NCI-H146 treated with DMSO at 0.1 percent for 48 hours (cell line): Measurements from ENCODE around the gene PRMT1.
"Not testable (repeated sequence)": the region's sequence is repeated elsewhere in the genome, so short reads cannot be mapped to it uniquely, and the experiment has no call there.

Experiments used
- DNase-seq: peaks from one replicate; lab custom pipeline; 2025; ENCODE audit not compliant: unreplicated experiment; lab: John Stamatoyannopoulos, UW

Gene PRMT1

GRCh38 chr19:49677231-49677900 is at the start of gene PRMT1:
PRMT1 (plus strand) TSS chr19:49677271; CDS start chr19:49677281, 10 bp downstream.
- peak; percentile 45 for DNase-seq

- no peak for DNase-seq
These were observed 47.4 kb upstream of the PRMT1 start for GRCh38 chr19:49629659-49630058.

GRCh38 chr19:49631014-49631588 is 46.0 kb upstream of the PRMT1 start:
- DNase-seq: no peak

- no peak for DNase-seq
These were observed 45.4 kb upstream of the PRMT1 start for GRCh38 chr19:49631610-49632192.

- no peak for DNase-seq
These were observed 44.5 kb upstream of the PRMT1 start for GRCh38 chr19:49632576-49632975.

GRCh38 chr19:49633273-49633672 is 43.8 kb upstream of the PRMT1 start:
- not testable (repeated sequence) for DNase-seq

DNA sequence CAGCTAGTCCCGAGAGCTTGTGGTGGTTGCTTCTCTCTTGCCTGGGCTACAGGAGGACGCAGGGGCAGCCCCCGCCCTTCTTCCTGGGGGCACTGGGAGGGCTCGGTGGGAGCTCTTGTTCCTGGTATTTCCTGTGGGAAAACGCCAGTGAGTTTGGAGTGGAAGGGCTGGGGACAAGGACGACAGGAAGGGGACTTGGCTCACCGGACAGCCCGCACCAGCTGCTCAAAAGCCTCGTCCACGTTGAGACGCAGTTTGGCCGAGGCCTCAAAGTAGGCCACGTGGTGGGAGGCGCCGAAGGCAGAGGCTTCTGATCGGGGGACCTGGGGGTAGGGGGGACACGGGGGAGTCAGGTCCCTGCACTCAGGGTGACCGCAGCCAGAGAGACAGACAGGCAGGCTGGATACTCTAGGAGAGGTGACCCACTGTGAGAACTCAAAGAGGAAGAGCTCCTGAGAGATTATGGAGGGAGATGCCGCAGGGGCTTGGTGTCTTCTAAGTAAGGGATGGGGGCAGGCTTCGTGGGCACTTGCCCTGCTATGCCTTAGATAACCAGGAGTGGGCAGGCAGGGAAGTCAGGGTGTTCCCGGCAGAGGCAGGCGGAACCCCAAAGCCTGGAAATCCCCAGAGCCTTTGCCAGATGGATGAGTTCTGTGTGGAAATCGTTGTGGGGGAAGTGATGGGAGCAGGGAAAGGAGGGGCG is 41.4 kb upstream of the PRMT1 start:
- DNase-seq: no peak

DNA sequence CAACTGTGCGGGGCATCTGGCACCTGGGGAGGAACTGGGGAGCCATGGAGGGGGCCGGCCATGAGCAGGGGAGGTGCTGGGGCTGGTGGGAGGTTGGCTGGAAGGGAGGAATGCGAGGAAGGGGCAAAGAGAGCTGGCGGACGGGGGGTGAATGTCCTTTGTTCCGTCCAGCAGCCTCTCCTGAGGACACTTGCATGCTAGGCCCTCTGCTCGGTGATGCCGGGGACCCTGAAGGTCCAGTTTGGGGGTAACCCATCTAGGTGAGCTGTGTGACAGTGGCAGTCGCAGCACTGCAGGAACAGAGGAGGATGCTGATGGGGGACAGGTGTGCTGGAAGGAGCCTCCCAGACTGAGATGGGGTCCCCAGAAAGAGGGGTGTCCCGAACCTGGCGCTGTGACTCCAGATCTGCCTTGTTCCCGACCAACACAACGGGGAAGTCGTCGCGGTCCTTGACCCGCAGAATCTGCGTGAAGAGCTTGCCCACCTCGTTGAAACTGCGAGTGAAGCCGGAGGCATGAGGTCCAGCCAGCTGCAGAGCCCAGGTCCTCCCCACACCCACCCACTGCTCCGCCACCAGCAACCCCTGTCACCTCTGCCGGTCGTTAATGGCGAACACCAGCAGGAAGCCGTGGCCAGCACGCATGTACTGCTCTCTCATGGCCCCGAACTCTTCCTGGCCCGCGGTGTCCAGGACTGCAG is 40.7 kb upstream of the PRMT1 start:
- DNase-seq: peak; percentile 21

DNA sequence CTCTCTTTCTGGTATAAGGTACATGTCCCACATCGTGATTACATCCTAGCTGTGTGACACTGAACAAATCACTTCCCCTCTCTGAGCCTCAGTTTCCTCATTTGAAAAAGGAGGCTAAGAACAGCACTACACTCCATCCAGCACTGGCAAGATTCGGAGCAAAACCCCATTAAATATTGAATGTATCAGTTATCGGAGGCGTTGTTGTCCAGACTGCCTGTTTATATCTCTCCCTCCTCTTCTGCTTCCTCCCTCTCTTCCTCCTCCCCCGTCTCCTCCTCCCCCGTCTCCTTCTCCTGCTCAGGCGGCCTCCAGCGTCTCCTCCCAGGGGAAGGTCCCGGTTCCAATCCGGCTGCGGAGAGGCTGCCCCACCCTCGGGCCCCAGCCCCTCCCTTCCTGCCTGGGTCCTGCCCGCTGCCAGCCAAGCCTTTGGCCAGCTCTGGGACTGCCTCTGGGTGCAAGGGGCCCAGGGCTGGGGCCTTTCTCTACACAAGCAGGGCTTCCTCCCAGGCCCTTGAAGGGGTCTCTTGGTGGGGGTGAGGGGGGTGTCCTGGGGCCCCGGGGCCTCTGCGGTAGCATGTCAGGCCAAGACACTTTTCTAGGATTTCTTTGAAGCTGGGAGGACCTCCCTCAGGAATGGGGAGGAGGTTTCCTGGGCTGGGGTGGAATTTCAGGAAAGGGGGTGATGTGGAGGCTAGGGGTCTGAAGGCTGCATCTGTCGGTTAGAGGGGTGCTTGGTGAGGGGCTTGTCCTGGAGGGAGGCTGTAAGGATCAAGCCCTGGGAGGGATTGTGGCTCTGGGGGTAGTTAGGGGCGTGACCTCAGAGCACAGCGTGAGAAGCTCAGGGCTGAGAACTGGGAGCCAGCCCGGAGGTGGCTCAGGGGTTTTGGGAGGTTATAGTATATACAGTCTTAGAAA is 39.0 kb upstream of the PRMT1 start:
- DNase-seq: no peak

GRCh38 chr19:49639401-49640112 is 37.5 kb upstream of the PRMT1 start:
- DNase-seq: no peak

- DNase-seq: peak; percentile 100
These were observed 36.8 kb upstream of the PRMT1 start, which contains the start of gene RRAS for GRCh38 chr19:49640113-49640898. RRAS (minus strand) TSS chr19:49640143; CDS start chr19:49640098, 45 bp downstream.

- DNase-seq: peak; percentile 98
These were observed 35.2 kb upstream of the PRMT1 start, which contains the start of gene SCAF1 for GRCh38 chr19:49641688-49642491. SCAF1 (plus strand) TSS chr19:49642209; CDS start chr19:49645027, 2,818 bp downstream.

DNA sequence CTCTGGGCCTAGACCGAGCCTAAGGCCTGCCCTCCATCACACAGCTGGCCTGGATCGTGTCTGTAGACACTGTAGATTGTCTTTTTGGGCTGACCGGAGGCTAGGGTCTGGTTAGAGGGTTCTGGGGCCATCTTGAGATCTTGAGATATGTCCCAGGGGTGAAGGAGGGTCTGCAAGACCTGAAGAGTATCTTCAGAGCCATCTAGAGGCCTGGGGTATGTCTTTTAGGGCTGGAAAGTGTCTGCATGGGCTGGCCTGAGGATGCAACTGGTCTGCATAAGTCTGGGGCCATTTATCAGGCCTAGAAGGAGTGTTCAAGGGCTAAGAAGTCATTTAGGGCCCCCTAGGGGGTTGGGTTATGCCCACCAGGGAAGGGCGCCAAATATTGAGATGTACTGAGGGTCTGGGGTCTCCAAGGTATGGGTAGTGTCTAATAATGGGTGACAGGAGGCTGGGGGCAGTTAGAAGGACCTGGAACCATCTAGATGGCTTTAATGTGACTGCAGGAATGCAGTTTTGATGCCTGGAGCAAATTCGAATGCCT is 34.5 kb upstream of the PRMT1 start:
- DNase-seq: no peak

DNA sequence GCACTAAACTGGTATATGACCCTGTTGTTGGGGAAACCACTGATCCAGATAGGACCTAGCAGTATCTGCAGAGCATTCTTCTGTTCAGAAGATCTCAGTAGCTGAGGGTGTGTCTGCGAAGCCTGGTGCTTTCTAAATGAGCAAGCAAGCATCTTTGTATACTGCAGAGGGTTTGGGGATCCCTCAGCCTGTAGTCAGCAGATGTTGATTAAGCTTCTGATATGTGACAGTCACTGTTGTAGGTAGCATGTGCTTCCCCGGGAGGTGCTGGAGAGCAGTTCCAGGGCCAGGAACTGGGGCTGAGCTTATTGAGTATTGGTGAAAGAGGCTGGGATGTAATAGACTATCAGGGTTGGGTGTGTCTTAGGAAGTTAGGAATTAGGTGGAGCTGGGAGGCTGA is 33.6 kb upstream of the PRMT1 start:
- DNase-seq: no peak

DNA sequence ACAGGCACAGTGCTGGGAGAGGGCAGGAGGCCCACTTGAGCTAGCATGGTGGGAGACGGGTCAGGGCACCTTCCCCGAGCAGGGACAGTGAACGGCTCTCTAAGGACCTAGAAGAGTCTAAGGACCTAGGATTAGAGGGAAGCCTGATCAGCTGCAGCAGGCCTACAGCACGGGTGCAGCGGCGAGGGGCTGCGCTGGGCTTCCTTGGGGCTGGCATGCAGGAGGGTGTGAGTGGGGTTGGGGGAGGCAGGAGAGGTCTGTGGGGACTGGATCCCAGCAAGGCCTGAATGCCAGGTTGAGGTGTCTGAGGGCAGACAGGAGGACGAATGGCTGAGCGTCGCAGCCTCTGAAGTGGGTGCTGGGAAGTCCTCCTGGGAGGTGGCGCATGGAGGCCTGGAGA is 31.5 kb upstream of the PRMT1 start:
- no peak for DNase-seq

GRCh38 chr19:49645995-49646394 is 31.1 kb upstream of the PRMT1 start:
- no peak for DNase-seq

GRCh38 chr19:49646586-49646985 is 30.5 kb upstream of the PRMT1 start:
- DNase-seq: no peak
